D721Med (cell line): ENCODE data around the gene TUT4.

Source experiments
- DNase-seq: peaks from one replicate; pipeline ENCODE4 v3.0.0; 2011; ENCODE audit warnings: low spot score; ENCODE audit not compliant: insufficient read length
- FAIRE-seq: peaks from 2 replicates; lab custom pipeline; 2011; peaks lifted over from hg19 to GRCh38; lab: Jason Lieb, UNC
- CTCF ChIP-seq: IDR thresholded peaks from 2 replicates; pipeline ENCODE4 v1.5.1; 2012; ENCODE audit warnings: mild to moderate bottlenecking, control low read depth; ENCODE audit not compliant: insufficient read depth; ENCODE audit errors: missing control alignments

The TUT4 gene

GRCh38 chr1:52473039-52473438 is 79.9 kb downstream of the TUT4 start:
- FAIRE-seq (no peak), DNase-seq (no peak)
- TF ChIP-seq CTCF: no peak

- DNase-seq: no peak
- no peak for FAIRE-seq
- TF ChIP-seq CTCF: no peak
Observed at GRCh38 chr1:52472384-52472783, 80.5 kb downstream of the TUT4 start.

GRCh38 chr1:52469108-52469507 is 83.8 kb downstream of the TUT4 start:
- FAIRE-seq: no peak
- TF ChIP-seq CTCF: no peak
- DNase-seq: no peak

- no peak for TF ChIP-seq CTCF
- no peak for DNase-seq
- FAIRE-seq: no peak
Observed at GRCh38 chr1:52463891-52464290, 89.0 kb downstream of the TUT4 start.

GRCh38 chr1:52461821-52462220 is 91.1 kb downstream of the TUT4 start:
- DNase-seq (no peak), FAIRE-seq (no peak)
- no peak for TF ChIP-seq CTCF

- FAIRE-seq (no peak), DNase-seq (no peak)
- no peak for TF ChIP-seq CTCF
Observed at GRCh38 chr1:52460694-52461093, 92.2 kb downstream of the TUT4 start.

GRCh38 chr1:52455686-52456085 is 97.2 kb downstream of the TUT4 start:
- no peak for FAIRE-seq

More at GRCh38 chr1:52455686-52456085, 97.2 kb downstream of the TUT4 start:
- no peak for TF ChIP-seq CTCF
- DNase-seq: no peak
